ENCODE results near the gene SIX2. TPM values are rescaled to one million over a fixed set of nuclear protein-coding genes. Genes with fewer than 3 reads are reported as not detected.

The SIX2 gene
- total and polyA plus RNA-seq, 2 experiments from 2014 or later, result 0.87 to 1.3 TPM

- TF ChIP-seq ZNF462 (CRISPR knock-in tag; IDR thresholded peaks at IDR 0.05), result no peak
Observed at GRCh38 chr2:44994377-44994776, 14.9 kb downstream of the SIX2 start (continued).

DNA sequence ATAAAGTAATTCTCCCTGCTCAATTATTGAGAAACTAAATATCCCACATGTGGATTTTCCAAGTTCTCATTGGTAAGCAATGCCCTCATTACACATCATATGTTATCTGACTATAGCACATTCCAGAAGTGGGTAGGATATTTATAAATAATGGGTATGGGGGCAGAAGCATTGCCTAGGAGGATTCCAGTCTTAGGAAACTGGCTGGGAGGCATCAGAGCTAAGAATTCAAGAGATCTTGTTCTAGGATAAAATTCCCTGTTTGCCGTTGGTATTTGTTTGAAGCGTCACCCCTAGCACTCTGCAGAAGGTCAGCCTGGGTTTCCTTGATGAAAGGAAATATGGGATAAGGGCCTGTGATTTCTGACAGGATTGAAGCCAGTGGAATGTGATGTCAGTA is 20.1 kb downstream of the SIX2 start:
- DNase-seq (ENCODE audit: low spot score) (no peak), ATAC-seq (no peak)
- H3F3A ChIP-seq (replicated peaks; ENCODE audit: low read depth), result no peaks in the 10 kb centered on the region
- peaks cover 20% of the 10 kb centered on the region for H3K9me3 Mint-ChIP-seq
- no peak overlapping the region for H3K27ac Mint-ChIP-seq
- H3K36me3 Mint-ChIP-seq (ENCODE audit: low read depth), result no peaks in the 10 kb centered on the region
- H3K4me1 Mint-ChIP-seq, result no peaks in the 10 kb centered on the region
- no peak overlapping the region for H2AFZ ChIP-seq
- H3K9me2 ChIP-seq (ENCODE audit: insufficient read depth), result 0 out of 2 replicates have a peak, but pooled peaks cover 5% of the 10 kb centered on the region
- H3K27ac ChIP-seq (ENCODE audit: low read depth), result no peak overlapping the region
- no peak overlapping the region for H3K4me2 ChIP-seq
- no peaks in the 10 kb centered on the region for H4K20me1 ChIP-seq (replicated peaks; ENCODE audit: insufficient read depth)
- no peak overlapping the region for H3K4me3 Mint-ChIP-seq
- H3K4me3 ChIP-seq, result no peak overlapping the region
- no peak for TF ChIP-seq NANOG (IDR thresholded peaks at IDR 0.05; ENCODE audit: borderline replicate concordance)
- H3K79me2 ChIP-seq (replicated peaks; ENCODE audit: insufficient read depth), result no peaks in the 10 kb centered on the region
- H3K27me3 Mint-ChIP-seq (ENCODE audit: insufficient read depth, low read depth, poor library complexity), result peaks cover 6% of the 10 kb centered on the region
- no peaks in the 10 kb centered on the region for H3K36me3 ChIP-seq (ENCODE audit: insufficient read depth)
- no peaks in the 10 kb centered on the region for H3K4me1 ChIP-seq (ENCODE audit: insufficient read depth)
- 0 out of 2 replicates have a peak, but pooled peaks cover 4% of the 10 kb centered on the region for H3K27me3 ChIP-seq (ENCODE audit: insufficient read depth)

DNA sequence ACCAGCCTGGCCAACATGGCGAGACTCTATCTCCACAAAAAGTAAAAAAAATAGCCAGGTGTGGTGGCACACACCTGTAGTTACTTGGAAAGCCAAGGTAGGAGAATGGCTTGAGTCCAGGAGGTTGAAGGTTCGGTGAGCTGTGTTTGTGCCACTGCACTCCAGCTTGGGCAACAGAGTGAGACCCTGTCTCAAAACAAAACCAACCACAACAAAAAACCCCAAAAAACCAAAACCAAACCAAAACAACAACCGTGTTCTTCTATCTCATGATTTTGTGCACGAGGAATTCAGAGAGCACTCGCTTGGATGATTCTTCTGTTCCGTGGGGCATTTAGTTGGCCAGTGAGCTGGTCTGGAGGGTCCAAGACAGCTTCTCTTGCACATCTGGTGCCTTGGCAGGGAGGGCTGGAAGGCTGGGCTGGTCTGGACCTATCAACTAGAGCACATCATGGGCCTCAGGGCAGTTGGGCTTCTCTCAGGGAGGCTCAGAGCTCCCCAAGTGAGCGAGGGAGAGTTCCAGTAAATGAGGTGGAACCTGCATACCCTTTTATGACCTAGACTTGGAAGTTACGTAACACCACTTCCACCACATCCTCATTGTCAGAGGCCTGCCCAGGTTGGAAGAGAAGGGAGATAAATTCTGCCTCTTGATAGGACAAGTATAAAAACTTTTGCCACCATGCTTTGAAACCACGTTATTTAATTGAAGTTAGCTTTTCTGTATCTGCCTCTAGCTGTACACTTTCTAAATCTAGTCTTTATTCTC is 25.2 kb downstream of the SIX2 start:
- Histone ChIP-seq H3K9me2 (ENCODE audit: insufficient read depth) (0 out of 2 replicates have a peak, but pooled peaks cover 5% of the 10 kb centered on the region), H3K36me3 (ENCODE audit: insufficient read depth) (no peaks in the 10 kb centered on the region), H3K27ac (ENCODE audit: low read depth) (no peak overlapping the region), H4K20me1 (replicated peaks; ENCODE audit: insufficient read depth) (no peaks in the 10 kb centered on the region), H3K4me3 (no peak overlapping the region), H3K79me2 (replicated peaks; ENCODE audit: insufficient read depth) (no peaks in the 10 kb centered on the region), H3F3A (replicated peaks; ENCODE audit: low read depth) (no peaks in the 10 kb centered on the region), H3K4me2 (no peak overlapping the region), H3K4me1 (ENCODE audit: insufficient read depth) (peaks cover 15% of the 10 kb centered on the region), H2AFZ (no peak overlapping the region), H3K27me3 (ENCODE audit: insufficient read depth) (no peaks in the 10 kb centered on the region; the same call in 1 of the 2 replicates)
- ATAC-seq (no peak), DNase-seq (ENCODE audit: low spot score) (no peak)
- H3K27ac Mint-ChIP-seq, result no peak overlapping the region
- no peaks in the 10 kb centered on the region for H3K36me3 Mint-ChIP-seq (ENCODE audit: low read depth)
- peaks cover 15% of the 10 kb centered on the region; the same call in 2 of the 3 replicates for H3K4me1 Mint-ChIP-seq
- peaks cover 17% of the 10 kb centered on the region for H3K9me3 Mint-ChIP-seq
- H3K4me3 Mint-ChIP-seq, result no peak overlapping the region
- H3K27me3 Mint-ChIP-seq (ENCODE audit: insufficient read depth, low read depth, poor library complexity), result peaks cover 8% of the 10 kb centered on the region
- TF ChIP-seq ZNF462 (CRISPR knock-in tag; IDR thresholded peaks at IDR 0.05) (no peak), JUNB (IDR thresholded peaks at IDR 0.05; ENCODE audit: unreplicated experiment) (no peak)
